Stimulated activated CD4-positive, alpha-beta T cell treated with anti-CD3 and anti-CD28 coated beads, Interleukin-1b, Interleukin-23, amount 100 ng/mL, for 4 hours (primary cell): ENCODE data around the gene CAMK1G.

ENCODE experiments used
- DNase-seq, 2 donors: peaks; one replicate each; pipeline ENCODE4 v3.0.0-alpha.2; 2020; ENCODE audit warnings: low read depth in 2 of 2

Gene CAMK1G

DNA sequence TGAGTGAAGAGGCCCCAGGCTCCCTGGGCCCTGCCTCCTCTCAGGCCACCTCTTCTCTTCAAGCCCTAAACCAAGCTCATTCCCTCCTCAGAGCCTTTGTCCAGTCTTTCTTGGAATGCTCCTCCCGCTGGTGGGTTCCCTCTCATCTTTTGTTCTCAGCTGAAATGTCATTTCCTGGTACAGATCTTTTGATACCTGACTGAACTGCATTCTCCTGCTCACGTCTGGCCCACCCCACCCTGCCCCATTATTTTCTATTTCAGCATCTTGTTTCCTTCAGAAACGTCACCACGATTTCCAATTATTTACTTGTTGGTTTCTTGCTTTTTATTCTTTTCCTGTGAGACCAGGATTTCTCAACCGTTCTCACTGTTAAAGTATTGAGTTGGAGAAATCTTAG lies 52.3 kb downstream of the CAMK1G start:
- no peak for DNase-seq

DNA sequence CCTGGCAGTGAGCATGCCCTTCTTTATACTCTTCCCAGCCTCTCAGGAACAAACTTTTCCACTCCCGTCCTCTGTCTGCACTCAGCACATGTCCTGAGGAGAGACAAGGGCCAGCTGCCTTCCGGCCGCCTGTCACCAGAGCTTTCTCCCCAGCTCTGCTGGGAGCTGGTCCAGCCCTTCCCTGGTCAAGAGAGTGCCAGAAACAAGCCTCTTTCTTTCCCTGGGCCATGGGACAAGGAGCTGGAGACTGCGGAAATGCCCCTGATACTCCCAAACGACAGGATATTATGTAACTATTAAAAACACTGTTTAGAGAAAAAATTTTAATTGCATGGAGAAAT lies 58.3 kb downstream of the CAMK1G start:
- no peak for DNase-seq

DNA sequence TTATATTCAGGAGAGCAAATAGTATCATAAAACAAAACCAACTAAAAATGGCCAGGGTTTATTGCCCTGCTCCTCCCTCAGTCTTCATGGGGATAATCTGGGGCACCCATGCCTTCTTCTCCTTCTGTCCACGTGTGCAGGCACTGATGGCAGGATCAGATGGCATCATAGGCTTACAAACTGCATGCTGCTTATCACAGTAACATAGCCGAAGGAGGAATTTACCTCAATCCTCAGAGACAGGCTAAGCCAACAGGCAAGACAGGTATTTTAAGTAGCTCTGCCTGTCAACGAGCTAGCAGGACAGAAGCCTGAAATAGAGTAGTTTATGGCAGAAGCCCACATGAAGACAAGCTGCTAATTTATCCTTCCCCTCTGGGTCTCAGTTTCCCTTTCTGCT lies 59.3 kb downstream of the CAMK1G start:
- no peak for DNase-seq

DNA sequence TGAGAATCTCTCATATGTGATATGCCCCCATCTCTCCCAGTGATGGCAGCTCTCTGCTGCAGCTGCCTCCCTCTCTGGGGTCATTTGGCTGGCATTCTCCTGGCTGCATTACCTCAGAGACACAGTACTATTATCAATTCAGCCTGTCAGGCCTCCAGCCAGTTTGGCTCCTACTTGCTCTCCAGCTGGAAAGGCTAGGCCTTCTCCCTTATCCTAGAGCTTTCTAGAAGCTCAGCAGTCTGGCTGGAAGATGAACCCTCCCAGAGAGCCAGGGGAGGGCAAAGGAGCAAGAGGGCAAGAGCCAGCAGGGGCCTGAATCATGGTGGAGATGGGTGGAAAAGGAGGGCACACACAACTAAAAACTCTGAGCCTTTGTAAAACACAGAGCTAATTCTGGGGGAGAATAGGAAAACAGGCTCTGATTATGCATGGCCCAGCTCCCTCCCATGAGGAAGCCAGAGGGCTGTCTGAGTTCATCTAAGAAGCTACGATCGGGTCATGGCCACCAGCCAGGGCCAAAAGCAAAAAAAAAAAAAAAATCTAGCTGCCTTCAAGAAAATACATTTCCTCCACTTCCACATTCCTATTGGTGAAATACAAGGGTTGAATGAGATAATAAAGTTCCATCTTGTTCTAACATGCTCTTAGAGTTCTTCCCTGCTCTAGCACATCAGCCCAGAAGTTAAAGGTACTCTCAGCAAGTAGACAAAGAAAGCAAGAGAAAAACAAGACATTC lies 59.9 kb downstream of the CAMK1G start:
- no peak for DNase-seq

DNA sequence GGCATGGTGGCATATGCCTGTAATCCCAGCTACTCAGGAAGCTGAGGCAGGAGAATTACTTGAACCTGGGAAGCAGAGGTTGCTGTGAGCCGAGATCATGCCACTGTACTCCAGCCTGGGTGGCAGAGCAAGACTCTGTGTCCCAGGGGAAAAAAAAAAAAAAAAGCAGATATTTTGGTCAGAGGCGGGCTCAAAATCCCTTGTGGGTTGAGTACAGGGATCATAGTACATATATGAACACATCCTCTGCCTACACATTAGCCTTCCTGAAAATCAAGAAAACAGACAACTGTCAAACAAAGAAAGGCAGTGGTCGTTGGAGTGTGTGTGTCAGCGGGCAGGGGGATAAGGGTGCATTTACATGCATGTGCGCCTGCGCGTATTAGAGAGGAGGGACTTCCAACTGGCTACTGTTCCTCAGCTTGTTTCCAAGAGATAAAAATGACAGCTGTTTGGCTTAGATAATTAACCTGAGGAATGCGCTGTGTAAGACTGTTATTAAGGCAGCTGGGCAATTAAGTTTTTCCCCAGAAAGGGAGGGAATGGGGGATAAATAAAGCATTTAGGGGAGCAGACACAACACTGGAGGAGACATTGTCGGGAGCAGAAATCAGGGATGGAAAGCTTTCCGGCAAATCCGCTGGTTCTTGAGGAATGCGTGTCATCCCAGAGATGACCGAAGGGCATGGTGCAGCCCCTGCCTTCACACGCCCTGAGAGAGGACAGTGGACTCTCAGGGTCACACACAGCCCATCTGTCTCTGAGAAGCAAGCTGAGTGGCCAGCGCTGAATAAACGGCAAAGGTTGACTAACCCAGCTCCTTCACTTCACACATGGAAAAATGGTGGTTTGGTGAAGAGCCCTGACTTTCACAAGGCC lies 62.3 kb downstream of the CAMK1G start:
- DNase-seq: no peak

DNA sequence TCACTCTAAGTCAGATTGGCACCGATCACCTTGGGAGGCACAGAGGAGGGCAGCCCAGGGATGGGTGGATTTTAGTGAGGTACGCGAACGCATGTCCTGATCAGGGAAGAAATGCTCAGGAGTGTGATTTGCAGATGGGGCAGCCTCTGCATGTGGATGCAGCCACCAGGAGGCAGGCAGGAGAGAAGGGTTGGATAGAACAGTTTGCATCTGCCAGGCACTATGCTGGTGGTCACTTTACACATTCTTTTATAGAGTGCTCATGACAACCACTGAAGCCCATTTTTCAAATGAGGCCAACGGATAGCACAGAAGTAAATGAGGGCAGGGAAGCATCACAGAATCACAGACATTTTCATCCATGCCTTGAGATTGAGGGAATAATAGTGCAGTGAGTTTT lies 63.0 kb downstream of the CAMK1G start:
- DNase-seq: no peak

DNA sequence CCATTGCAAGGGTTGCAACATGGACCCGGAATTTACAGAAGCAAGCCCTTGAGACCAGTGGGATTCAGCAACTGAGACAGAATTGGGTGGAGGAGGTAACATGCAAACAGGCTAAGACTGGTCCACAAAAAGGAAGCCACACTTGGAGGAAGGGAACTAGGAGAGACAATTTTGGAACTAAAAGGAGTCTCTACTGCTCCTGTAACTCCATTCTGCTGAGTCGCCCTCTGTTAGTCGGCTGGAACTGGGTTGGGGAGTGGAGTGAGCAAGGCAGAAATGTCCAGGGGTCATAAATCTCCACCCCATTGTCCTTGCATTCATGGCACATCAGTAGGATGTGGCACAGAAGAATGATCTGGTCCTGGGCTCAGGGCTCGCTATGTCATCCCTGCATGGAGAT lies 63.6 kb downstream of the CAMK1G start:
- no peak for DNase-seq

DNA sequence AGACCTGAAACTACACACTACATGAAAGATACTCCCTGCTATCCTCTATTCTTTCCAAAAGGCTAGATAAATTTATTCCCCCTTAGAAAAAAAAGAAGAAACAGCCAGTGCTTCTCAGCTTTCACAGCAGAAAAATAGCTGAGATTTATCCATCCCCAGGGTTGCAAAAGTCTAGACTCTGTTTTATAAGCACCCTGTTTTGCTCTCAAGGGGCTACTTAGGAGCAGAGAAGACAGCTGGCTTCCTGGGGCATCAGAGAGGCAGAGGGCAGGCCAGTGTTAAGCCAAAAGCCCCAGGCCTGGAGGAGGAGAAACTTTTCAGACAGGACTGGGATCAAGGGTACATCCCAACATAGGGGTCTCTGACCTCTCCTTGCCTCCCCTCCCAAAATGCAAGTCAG lies 64.8 kb downstream of the CAMK1G start:
- DNase-seq: no peak

DNA sequence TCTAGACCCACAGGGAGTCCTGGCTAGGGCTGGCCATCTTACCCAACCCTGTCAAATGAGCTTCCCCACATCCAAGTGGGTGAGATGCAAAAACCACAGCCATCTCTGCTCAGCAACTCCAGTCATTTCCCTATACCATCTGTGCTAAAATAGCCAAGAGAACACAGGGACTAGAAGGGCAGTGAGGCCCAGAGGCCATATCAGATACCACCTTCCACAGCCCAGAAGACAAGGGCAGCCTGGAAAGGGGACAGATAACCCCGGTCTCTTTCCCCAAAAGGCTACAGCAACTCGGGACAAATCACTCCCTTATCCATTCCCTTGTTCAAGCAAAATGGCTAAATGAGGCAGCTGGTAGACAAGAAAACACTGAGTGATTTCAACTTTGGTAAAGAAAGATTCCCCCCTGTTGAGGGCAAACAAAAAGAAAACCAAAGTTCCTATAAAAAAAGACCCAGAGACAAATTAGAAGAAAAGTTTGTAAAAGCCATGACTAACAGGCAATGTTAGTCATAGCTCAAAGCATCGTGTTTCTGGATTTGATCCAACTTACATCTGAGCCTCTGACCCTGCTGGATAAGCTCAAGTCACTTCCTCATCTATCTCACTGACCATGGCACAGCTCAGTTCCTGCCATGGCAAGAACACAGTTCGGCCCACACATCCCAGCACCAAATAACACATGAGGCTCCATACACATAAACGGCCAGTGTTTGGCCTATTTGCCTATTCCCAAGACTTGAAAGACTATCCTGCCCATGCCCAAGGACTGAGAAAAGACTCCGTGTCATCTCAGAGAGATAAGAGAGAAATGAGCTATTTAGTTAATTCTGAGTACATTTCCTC lies 65.6 kb downstream of the CAMK1G start:
- DNase-seq: no peak

DNA sequence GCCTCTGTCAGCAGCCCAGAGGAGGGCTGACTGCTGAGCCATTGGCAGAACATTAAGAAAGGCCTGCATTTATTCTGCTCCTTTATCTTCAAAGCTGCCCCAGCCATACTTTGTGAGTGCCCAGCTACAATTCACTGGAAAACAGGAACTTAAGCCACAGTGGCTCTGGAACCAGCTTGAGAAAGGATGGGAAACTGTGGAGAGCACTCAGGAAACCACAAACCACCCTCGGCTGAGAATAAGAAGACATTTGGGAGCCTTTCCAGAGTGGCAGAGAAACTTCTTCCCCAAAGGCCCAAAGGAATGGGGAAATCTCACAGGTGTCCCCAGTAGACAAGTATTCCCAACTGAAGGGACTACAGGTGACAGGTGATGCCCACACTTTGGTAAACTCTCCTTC lies 66.9 kb downstream of the CAMK1G start:
- DNase-seq: no peak

DNA sequence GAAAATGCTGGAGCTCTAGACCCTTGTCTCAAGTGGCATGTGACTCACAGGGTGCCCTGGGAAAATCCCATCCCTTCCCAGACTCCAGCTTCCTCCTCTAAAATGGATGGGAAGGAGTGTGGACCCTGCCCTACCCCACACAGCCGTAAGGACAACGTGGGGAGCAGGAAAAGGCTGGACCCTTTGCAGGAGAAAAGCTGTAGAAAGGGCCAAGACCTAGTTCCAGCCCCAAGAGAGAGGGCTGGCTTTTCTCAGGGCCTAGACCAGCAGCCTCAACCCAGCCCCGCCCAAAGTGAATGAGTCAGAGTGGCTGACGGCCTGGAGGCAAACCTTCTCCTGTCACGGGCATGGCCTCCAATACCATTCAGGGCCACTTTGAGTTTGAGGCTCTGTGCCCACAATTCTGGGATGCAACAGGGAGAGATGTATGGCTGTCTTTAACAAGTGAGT lies 67.6 kb downstream of the CAMK1G start:
- DNase-seq: peak; percentile 34 to 39

DNA sequence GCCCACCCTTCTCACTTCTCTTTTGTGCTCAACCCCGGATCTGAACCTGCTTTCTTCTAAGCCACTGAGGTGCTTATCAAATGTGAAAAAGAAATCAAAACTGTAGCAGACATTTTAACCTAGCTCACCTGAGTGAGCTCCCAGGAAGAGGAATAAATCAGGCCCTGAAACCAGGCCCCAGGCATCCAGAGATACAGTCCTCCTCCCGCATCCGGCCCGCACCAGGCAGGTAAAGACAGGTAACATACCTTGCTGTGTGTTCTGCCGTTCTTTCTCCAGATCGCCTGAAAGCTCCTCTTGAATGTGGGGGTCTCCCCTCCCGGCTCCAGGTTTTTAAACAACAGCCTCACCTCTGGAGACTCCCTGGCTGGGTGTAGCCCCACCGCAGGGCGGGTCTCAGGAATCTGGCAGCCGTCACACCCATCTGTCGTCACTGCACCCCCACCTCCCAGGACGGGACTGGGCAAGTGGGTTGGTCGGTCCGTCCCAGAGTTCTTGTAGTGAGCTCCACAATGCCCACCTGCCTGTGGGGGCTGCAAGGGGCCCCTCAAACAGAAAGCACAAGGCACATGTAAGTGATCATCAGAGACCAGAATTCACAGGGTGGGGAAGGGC lies 68.7 kb downstream of the CAMK1G start, which contains the start of gene LAMB3:
Gene LAMB3, minus strand, starts transcription at position 305 of the 615 bp plus-strand sequence. CDS start 1,481 bp downstream, outside the sequence.
- DNase-seq: no peak

DNA sequence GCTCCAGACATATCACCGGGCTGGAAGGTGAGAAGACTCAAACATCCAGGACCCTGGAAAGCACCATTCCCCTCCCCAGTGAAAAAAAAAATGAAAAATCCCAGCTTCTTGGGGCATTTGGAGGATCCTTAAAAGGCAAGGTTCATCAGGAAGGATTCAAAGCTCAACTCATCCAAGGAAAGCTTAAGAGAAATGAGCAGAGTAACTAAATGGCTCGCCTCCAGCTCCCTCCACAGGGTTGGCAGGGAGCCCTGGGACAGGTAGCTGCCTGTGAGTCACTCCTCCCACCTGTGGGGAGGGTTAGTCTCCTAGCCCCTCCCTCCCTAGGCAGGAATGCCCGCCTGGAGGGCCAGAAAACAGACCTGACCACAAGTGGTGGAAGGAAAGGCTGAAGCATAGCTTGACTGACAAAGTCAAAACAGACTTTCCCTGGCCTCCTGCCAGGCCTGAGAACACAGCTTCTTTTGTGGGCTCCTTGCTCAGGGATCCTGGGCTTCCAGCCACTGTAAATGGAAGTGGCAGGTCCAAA lies 69.4 kb downstream of the CAMK1G start:
- peak in 1 of 2 donors; percentile 32 for DNase-seq

DNA sequence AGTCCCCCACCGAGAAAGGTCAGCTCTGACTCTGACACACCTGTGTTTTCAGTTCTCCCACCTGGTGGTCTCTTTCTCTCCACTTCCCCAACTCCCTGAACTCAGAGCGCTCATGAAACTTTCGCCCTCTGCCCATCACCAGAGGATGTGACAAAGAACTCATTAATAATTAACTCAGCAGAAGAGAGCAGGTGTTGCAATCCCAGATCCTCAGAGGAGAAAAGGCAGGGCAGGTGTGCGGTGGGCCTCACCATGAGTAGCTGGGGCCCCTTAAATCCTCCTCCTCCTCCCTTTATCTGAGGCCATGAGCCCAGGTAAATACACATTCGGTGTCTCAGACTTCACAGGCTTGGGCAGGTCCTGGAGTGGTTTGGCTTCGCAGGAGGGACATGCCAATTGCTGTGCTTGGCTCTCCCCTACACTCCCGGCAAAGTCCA lies 70.4 kb downstream of the CAMK1G start:
- no peak for DNase-seq

DNA sequence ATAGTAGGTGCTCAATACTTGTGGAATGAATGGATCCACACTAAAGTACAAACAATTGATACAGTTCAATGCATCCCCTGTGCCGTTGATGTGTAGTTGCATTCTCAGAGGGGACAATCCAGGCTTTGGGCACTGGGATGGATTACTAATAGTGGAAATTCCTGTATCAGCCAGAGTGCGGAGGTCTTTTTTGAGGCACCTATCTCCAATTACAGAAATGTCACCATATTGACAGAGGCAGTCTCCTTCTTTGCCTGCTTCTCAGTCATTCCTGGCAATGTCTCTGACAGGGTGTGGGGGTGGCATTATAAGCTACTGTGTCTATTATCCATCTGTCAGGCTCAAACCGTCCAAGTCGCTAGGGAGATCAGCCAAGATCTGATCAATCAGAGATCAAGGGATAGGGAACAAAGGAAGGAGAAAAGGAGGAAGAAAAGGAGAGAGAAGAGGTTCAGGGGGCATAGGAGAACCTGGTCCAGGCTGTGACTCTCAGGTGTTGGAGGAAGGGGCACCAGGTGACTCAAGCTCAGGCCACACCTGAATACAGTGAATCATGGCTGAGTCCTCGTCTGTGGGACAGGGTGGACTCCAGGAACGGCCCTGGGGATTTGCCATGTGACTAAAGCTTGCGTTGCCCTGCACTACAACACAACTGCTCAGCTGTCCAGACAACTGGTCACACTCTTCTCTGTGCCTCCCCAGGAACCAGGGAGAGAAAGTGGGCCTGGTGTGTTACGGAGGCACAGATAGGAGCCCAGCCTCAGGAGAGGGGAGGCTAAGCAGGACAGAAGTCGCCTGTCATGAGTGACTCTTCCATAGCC lies 72.1 kb downstream of the CAMK1G start:
- DNase-seq: no peak

DNA sequence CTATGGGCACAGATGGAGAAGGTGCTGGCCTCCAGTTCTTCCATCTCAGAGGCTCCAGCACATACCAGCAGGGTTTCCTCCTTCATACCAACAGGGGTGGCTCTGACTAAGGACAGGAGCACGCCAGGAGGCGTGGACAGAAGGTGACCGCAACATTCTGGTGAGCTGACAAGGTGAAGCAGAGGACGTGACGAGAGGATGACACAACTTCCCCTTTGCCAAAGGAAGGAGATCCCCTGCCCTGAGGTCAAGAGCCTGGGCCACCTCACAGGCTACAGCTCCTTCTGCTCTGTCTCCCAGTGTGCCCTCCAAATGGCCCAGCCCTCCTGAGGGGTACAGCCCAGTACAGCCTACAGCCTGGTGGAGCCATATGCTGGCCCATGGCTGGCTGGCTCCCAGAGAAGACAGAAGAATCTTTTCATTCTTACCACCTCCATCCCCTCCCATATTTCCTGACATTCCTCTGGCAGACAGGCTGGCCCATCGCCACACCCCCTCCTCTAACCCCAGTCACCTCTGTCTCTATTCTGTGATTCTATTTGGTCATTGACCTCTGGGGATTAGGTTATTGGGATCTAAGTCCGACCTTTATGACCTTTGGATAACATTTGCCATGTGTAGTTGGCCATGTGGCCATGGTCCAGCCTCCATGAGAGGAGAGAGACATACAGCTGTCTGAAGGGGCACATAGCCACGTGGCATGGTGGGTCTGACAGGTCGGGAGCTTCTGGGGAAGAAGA lies 73.8 kb downstream of the CAMK1G start:
- no peak for DNase-seq

DNA sequence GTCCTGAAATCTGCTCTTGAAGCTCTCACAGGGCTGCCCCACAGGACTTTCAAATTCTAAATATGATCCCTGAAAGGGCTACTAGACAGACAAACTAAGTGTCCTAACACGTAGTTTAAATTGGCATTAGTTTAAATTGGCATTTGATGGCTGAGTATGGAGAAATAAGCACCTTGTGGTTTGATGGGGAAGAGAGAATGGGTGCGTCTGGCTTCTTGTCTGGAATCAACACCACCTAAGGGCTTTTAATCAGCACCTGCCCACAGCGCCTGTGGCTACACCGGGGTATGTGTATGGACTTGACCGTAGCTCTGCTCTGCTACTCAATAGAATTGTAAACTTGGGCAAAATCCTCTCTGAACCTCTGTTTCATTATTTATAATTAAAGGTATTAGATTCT lies 74.4 kb downstream of the CAMK1G start:
- no peak for DNase-seq

DNA sequence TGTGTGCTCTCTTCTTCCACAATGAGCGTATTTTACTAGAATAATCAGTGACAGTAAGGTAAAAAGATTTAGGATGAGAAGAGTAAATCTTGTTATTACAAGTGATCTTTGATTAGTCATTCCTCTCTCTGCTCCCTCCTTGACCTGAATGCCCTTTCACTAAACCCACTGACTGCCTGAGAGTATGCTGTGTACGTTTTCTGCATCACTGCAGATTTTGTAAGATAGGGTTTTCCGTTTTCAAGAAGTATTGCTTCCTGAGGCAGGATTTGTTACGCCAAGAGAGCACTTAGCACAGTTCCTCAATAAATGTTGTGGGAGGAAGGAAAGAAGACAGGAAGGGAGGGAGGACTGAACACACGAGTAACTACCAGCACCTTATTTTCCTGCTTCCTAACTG lies 76.4 kb downstream of the CAMK1G start:
- no peak for DNase-seq

DNA sequence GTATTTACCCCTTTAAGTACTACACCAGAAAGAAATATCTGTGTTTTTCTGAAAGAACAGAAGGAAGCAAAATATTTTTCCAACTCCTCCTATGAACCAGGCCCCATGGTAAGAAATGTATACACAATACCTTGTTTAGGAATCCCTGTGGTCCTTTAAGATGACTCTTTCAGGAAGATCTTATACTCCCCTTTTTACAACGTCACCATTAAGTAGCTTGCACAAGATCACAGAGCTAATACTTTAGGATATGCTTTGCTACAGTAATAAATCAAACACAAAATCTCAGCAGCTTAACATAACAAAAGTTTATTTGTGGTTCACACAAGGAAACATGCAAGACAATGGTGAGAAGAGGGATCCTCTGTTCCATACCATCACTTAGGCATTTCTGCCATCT lies 77.6 kb downstream of the CAMK1G start:
- DNase-seq: no peak

DNA sequence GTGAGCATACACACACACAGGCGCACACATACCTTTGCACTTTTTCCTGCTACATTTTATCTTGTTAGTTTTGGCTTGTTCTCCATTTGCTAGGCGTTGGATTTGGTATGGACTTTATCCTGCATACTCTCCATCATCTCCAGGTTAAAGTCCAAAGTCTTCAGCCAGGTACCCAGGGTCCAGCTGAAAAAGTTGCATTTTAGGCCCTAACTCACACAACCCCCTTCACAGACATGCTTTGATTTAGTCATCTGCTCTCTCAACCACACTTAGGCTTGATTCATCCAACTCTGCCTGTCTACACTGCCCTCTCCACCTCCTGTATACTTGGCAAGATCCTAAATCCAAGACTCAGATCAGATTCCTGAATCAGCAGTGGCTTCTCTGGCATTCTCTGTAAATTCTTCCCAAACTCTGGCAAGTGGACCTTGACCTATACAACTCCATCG lies 79.4 kb downstream of the CAMK1G start:
- no peak for DNase-seq
